Activated CD8-positive, alpha-beta T cell treated with anti-CD3 and anti-CD28 coated beads for 36 hours (primary cell): ENCODE results near the gene PCYT1A. TPM values are rescaled to one million over a fixed set of nuclear protein-coding genes. Genes with fewer than 3 reads are reported as not detected.

Experiments used
- ATAC-seq: fragments of 200-7000 bp; cut with Tn5 transposase; one replicate; pipeline ENCODE4 v1.10.0; 2021; ENCODE audit warnings: mild to moderate bottlenecking, moderate library complexity
- CTCF ChIA-PET: fragments of 350-600 bp; sonication (Branson Sonifier 250); formaldehyde crosslinking; loops from one replicate; lab custom pipeline; 2021; ENCODE audit warnings: antibody characterized with exemption; lab: Charles Lee
- POLR2A ChIA-PET: fragments of 350-600 bp; sonication (Branson Sonifier 250); formaldehyde crosslinking; loops from one replicate; lab custom pipeline; 2021; ENCODE audit warnings: antibody characterized with exemption; lab: Charles Lee
- DNase-seq: peaks from one replicate; pipeline ENCODE4 v3.0.0-alpha.2; 2020
- H3K27ac Mint-ChIP-seq: one replicate; pipeline ENCODE4 v1.8.0; 2021; ENCODE audit warnings: mild to moderate bottlenecking, mixed read lengths
- H3K27me3 Mint-ChIP-seq: one replicate; pipeline ENCODE4 v1.8.0; 2021; ENCODE audit warnings: mixed read lengths
- H3K36me3 Mint-ChIP-seq: one replicate; pipeline ENCODE4 v1.8.0; 2021; ENCODE audit warnings: low read depth, mixed read lengths
- H3K4me1 Mint-ChIP-seq: one replicate; pipeline ENCODE4 v1.8.0; 2021; ENCODE audit warnings: low read depth, mixed read lengths
- H3K4me3 Mint-ChIP-seq: one replicate; pipeline ENCODE4 v1.8.0; 2021; ENCODE audit warnings: mild to moderate bottlenecking, moderate library complexity, mixed read lengths
- H3K9me3 Mint-ChIP-seq: one replicate; pipeline ENCODE4 v1.8.0; 2021; ENCODE audit warnings: mixed read lengths
- intact Hi-C: fragments of 100-400 bp; cut with micrococcal nuclease; formaldehyde crosslinking; loops from one replicate; pipeline ENCODE4 v1.10.0; 2022
- total RNA-seq, 2 experiments: library from RNA; stranded (reverse); gene quantifications; one replicate each; pipeline ENCODE4 v1.2.3, GENCODE V29; 2021
- TF ChIP-seq, protein P1 (sequence below): fragments of 200-600 bp; IDR thresholded peaks from one replicate; pipeline ENCODE4 v1.8.0; 2022; ENCODE audit warnings: antibody characterized with exemption, mild to moderate bottlenecking

Gene PCYT1A
- total RNA-seq, 2 experiments from 2014 or later = 31.0 to 33.7 TPM

DNA sequence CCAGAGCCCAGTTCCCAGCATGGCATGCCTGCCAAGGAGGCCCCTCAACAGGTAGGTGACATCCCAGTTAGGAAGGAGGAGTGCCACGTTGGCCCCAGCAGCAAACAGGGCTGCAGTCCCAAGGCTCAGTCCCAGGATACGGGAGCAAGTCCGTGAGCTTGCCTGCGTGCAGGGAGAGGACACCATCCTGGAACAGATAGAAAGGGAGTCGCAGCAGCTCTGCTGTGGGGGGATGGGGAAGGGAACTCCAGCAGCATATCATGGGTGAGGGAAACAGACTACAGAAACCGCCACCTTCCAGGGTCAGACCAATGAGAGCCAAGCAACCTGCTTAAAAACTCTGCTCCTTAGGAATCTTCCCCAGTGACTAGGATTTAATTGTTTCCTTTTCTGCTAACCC, 39.9 kb upstream of the PCYT1A start:
- ATAC-seq (no peak), DNase-seq (no peak)
- Mint-ChIP-seq H3K27me3 (no peaks in the 10 kb centered on the region), H3K27ac (no peak overlapping the region), H3K9me3 (no peaks in the 10 kb centered on the region), H3K36me3 (no peaks in the 10 kb centered on the region), H3K4me3 (no peak overlapping the region), H3K4me1 (no peaks in the 10 kb centered on the region)
- TF ChIP-seq, protein P1, sequence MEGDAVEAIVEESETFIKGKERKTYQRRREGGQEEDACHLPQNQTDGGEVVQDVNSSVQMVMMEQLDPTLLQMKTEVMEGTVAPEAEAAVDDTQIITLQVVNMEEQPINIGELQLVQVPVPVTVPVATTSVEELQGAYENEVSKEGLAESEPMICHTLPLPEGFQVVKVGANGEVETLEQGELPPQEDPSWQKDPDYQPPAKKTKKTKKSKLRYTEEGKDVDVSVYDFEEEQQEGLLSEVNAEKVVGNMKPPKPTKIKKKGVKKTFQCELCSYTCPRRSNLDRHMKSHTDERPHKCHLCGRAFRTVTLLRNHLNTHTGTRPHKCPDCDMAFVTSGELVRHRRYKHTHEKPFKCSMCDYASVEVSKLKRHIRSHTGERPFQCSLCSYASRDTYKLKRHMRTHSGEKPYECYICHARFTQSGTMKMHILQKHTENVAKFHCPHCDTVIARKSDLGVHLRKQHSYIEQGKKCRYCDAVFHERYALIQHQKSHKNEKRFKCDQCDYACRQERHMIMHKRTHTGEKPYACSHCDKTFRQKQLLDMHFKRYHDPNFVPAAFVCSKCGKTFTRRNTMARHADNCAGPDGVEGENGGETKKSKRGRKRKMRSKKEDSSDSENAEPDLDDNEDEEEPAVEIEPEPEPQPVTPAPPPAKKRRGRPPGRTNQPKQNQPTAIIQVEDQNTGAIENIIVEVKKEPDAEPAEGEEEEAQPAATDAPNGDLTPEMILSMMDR = no peak
- CTCF ChIA-PET = interaction anchor here (1.2 kb wide), 1 partner anchor 9 kb away, joined by 3 read pairs; the partner anchor contains the start of gene DYNLT2B
- intact Hi-C loops = no loop called here
- POLR2A ChIA-PET = no interaction called here

DNA sequence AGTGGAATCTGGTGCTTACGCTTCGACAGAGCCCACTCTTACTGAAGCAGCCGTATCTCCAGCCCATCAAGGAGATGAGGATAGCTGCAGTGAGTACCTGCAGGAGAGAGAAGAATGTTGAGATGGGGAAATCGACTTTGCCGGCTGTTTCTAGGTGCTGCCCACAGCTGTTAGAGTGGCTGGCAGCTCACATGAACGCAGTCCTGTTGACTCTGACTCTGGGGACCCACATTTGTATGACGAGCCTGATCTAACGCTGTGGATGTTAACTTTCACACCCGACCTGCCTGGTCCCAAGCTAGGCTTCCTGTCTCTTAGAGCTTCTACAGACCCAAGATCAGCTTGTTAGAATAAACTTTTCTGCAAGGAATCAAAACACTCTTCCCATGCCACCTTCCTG, 39.4 kb upstream of the PCYT1A start:
- H3K9me3 Mint-ChIP-seq = no peaks in the 10 kb centered on the region
- POLR2A ChIA-PET = no interaction called here
- no peaks in the 10 kb centered on the region for H3K36me3 Mint-ChIP-seq
- DNase-seq (no peak), ATAC-seq (no peak)
- H3K4me3 Mint-ChIP-seq = no peak overlapping the region
- TF ChIP-seq, protein P1 = no peak
- no peaks in the 10 kb centered on the region for H3K27me3 Mint-ChIP-seq
- CTCF ChIA-PET = interaction anchor here (1.2 kb wide), 1 partner anchor 9 kb away, joined by 3 read pairs; the partner anchor contains the start of gene DYNLT2B
- no peaks in the 10 kb centered on the region for H3K4me1 Mint-ChIP-seq
- no peak overlapping the region for H3K27ac Mint-ChIP-seq
- intact Hi-C loops = no loop called here

DNA sequence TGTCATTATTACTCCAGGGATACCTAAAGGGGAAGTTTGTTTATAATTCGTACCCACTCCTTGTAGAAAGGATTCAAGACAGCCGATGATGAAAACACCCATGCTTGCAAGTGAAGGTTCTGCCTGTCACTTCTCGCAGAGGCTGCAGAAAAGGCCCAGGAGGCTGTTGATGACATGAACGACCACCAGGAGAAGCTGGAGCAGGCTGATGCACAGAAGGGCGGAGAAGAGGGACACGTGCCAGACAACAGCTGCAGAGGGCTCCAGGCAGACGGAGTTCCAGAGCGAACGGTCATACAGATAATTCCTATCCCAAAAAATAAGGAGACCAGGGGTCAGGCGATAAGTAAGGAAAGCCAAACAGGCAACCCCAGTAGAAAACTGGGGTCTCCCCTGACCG, 36.2 kb upstream of the PCYT1A start:
- Mint-ChIP-seq H3K4me3 (no peak overlapping the region), H3K27me3 (no peaks in the 10 kb centered on the region), H3K27ac (no peak overlapping the region), H3K4me1 (peaks cover 2% of the 10 kb centered on the region), H3K9me3 (no peaks in the 10 kb centered on the region), H3K36me3 (no peaks in the 10 kb centered on the region)
- no peak for ATAC-seq
- intact Hi-C loops = no loop called here
- TF ChIP-seq, protein P1 = no peak
- DNase-seq = no peak
- POLR2A ChIA-PET = interaction anchor here (0.6 kb wide), 1 partner anchor 42 kb away, joined by 3 read pairs; no protein-coding TSS in a partner anchor
- CTCF ChIA-PET = interaction anchor here (1.0 to 1.7 kb wide), 4 partner anchors 30 to 205 kb away, joined by 3 to 5 read pairs (median 4); no protein-coding TSS in a partner anchor

DNA sequence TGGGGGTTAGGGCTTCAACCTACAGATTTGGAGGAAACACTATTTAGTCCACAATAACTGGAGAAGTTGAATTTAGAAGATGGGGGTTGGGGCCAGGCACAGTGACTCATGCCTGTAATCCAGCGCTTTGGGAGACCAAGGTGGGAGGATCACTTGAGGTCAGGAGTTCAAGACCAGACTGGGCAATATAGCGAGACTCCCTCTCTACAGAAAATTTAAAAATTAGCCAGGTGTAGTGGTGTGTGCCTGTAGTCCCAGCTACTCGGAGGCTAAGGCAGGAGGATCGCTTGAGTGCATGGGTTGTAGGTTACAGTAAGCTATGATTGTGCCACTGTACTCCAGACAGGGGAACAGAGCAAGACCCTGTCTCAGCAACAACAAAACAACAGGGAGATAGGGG, 35.5 kb upstream of the PCYT1A start:
- no peak overlapping the region for H3K4me3 Mint-ChIP-seq
- CTCF ChIA-PET = no interaction called here
- DNase-seq (no peak), ATAC-seq (no peak)
- H3K36me3 Mint-ChIP-seq = no peaks in the 10 kb centered on the region
- H3K4me1 Mint-ChIP-seq = peaks cover 2% of the 10 kb centered on the region
- H3K9me3 Mint-ChIP-seq = no peaks in the 10 kb centered on the region
- intact Hi-C loops = no loop called here
- POLR2A ChIA-PET = no interaction called here
- H3K27me3 Mint-ChIP-seq = no peaks in the 10 kb centered on the region
- H3K27ac Mint-ChIP-seq = no peak overlapping the region
- TF ChIP-seq, protein P1 = no peak

DNA sequence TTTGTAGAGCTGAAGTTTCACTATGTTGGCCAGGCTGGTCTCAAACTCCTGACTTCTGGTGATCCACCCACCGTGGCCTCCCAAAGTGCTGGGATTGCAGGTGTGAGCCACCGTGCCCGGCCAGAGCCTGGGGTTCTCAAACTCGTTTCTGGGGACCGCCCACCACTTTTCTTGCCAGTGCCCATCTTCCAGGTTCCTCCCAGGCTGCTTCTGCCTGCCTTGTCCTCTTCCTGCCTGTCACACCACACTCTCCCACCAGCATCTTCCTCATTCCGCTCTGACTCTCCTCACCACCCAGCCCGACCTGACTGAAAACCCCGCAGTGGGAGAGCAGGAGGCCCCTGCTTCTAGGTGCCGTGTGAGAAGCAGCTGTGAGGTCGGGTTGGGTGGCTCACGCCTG, 33.6 kb upstream of the PCYT1A start:
- intact Hi-C loops = no loop called here
- POLR2A ChIA-PET = no interaction called here

More for the DNA sequence above, 33.6 kb upstream of the PCYT1A start:
- H3K4me3 Mint-ChIP-seq = no peak overlapping the region
- no peaks in the 10 kb centered on the region for H3K9me3 Mint-ChIP-seq
- peak overlapping the region; percentile 57 for H3K27ac Mint-ChIP-seq
- ATAC-seq = no peak
- CTCF ChIA-PET = no interaction called here
- H3K27me3 Mint-ChIP-seq = no peaks in the 10 kb centered on the region
- no peak for DNase-seq
- TF ChIP-seq, protein P1 = no peak
- H3K4me1 Mint-ChIP-seq = peaks cover 10% of the 10 kb centered on the region
- H3K36me3 Mint-ChIP-seq = no peaks in the 10 kb centered on the region
